Endothelial cell of umbilical vein (primary cell): ENCODE measurements around the gene PRRC2B. TPM values are rescaled to one million over a fixed set of nuclear protein-coding genes. Genes with fewer than 3 reads are reported as not detected.

Experiments used
- BruUV-seq: library from RNA; stranded (reverse); fragments of 400-500 nt; replicated peaks from 2 replicates; lab custom pipeline; 2021; lab: Mats Ljungman, UMichigan
- CTCF ChIA-PET: fragments of 300-600, 350-600 bp; sonication (Branson Sonifier 250); formaldehyde crosslinking; loops from one replicate; lab custom pipeline; 2021; ENCODE audit warnings: antibody characterized with exemption, inconsistent platforms; lab: Charles Lee
- POLR2A ChIA-PET: fragments of 300-600, 350-600 bp; sonication (Branson Sonifier 250); formaldehyde crosslinking; loops from one replicate; lab custom pipeline; 2021; ENCODE audit warnings: antibody characterized with exemption, inconsistent platforms; lab: Charles Lee
- DNase-seq: peaks from one replicate; pipeline ENCODE4 v3.0.0-alpha.2; 2011; ENCODE audit warnings: low read depth, low spot score
- FAIRE-seq: peaks from 2 replicates; lab custom pipeline; 2011; peaks lifted over from hg19 to GRCh38; lab: Jason Lieb, UNC
- H2AFZ ChIP-seq: 2 replicates; pipeline ENCODE4 v1.6.0; 2012; ENCODE audit warnings: low read depth, low read length, control low read depth, inconsistent platforms
- H3K27ac ChIP-seq: 2 replicates; pipeline ENCODE4 v1.5.1; 2011; ENCODE audit warnings: low read depth, mild to moderate bottlenecking, control low read depth, low read length, moderate library complexity; ENCODE audit not compliant: insufficient read depth
- H3K27me3 ChIP-seq, 2 experiments: 2 replicates each; pipeline versions ENCODE4 v1.6.0 to v1.6.1; 2011; ENCODE audit warnings: low read length in 2 of 2, mixed read lengths in 1 of 2; ENCODE audit not compliant: control insufficient read depth in 2 of 2, insufficient read depth in 2 of 2
- H3K36me3 ChIP-seq, 2 experiments: 2 replicates in 1 of 2; 3 replicates in 1 of 2; pipeline ENCODE4 v1.5.1; 2011; ENCODE audit warnings: low read length in 2 of 2, mild to moderate bottlenecking in 1 of 2, moderate library complexity in 1 of 2; ENCODE audit not compliant: control insufficient read depth in 2 of 2, insufficient read depth in 2 of 2; ENCODE audit errors: extremely low read depth in 1 of 2
- H3K4me1 ChIP-seq: 3 replicates; pipeline ENCODE4 v1.5.1; 2011; ENCODE audit warnings: mild to moderate bottlenecking, low read length; ENCODE audit not compliant: control insufficient read depth, insufficient read depth; ENCODE audit errors: extremely low read depth
- H3K4me2 ChIP-seq: 2 replicates; pipeline ENCODE4 v1.6.1; 2011; ENCODE audit warnings: low read length, control low read depth, mixed read lengths; ENCODE audit not compliant: insufficient read depth
- H3K4me3 ChIP-seq, 3 experiments: fragments of 200-600 bp in 1 of 3; sonication (generic), shearing (Covaris generic) in 1 of 3; replicated peaks in 1 of 3; 2 replicates each; pipeline ENCODE4 v1.5.1; 2011 to 2016; ENCODE audit warnings: control low read depth in 3 of 3, low read length in 3 of 3, mild to moderate bottlenecking in 2 of 3, inconsistent platforms in 1 of 3, low read depth in 1 of 3, moderate library complexity in 1 of 3; ENCODE audit not compliant: insufficient read depth in 1 of 3
- H3K79me2 ChIP-seq: 2 replicates; pipeline ENCODE4 v1.6.0; 2012; ENCODE audit warnings: low read length, inconsistent platforms; ENCODE audit not compliant: control insufficient read depth, insufficient read depth
- H3K9ac ChIP-seq: replicated peaks from 2 replicates; pipeline ENCODE3; 2011; ENCODE audit warnings: low read length, control low read depth; ENCODE audit not compliant: insufficient read depth; ENCODE audit errors: extremely low read depth
- H3K9me1 ChIP-seq: replicated peaks from 3 replicates; pipeline ENCODE4 v1.6.0; 2011; ENCODE audit warnings: mild to moderate bottlenecking, low read length; ENCODE audit not compliant: control insufficient read depth, insufficient read depth; ENCODE audit errors: extremely low read depth
- H3K9me3 ChIP-seq: replicated peaks from 2 replicates; pipeline ENCODE4 v1.5.1; 2012; ENCODE audit warnings: low read length, inconsistent platforms; ENCODE audit not compliant: control insufficient read depth, insufficient read depth
- H4K20me1 ChIP-seq: replicated peaks from 2 replicates; pipeline ENCODE3; 2011; ENCODE audit warnings: mild to moderate bottlenecking, low read length; ENCODE audit not compliant: control insufficient read depth, insufficient read depth; ENCODE audit errors: extremely low read depth
- EZH2 ChIP-seq: IDR thresholded peaks from 2 replicates; pipeline ENCODE4 v1.6.1; 2012; ENCODE audit warnings: borderline replicate concordance, low read depth, mild to moderate bottlenecking, moderate library complexity, low read length, inconsistent platforms; ENCODE audit not compliant: severe bottlenecking
- FOS ChIP-seq: IDR thresholded peaks from 2 replicates; pipeline ENCODE4 v1.6.1; 2011; ENCODE audit warnings: mild to moderate bottlenecking, low read length, moderate library complexity, borderline replicate concordance; ENCODE audit not compliant: insufficient read depth
- GATA2 ChIP-seq: IDR thresholded peaks from 2 replicates; pipeline ENCODE4 v1.7.0; 2011; ENCODE audit warnings: low read depth, mild to moderate bottlenecking, moderate library complexity, mixed read lengths, low read length; ENCODE audit not compliant: insufficient read length, insufficient read depth
- JUN ChIP-seq: IDR thresholded peaks from 2 replicates; pipeline ENCODE4 v1.6.1; 2011; ENCODE audit warnings: borderline replicate concordance, low read depth; ENCODE audit not compliant: insufficient read length, insufficient read depth
- MYC ChIP-seq: IDR thresholded peaks from one replicate; pipeline ENCODE4 v1.6.1; 2011; ENCODE audit warnings: mild to moderate bottlenecking, low read depth, low read length
- POLR2A ChIP-seq: IDR thresholded peaks from 2 replicates; pipeline ENCODE4 v1.6.1; 2012; ENCODE audit warnings: low read depth, mild to moderate bottlenecking, control low read depth, low read length
- POLR2AphosphoS5 ChIP-seq: IDR thresholded peaks from 2 replicates; pipeline ENCODE4 v1.6.1; 2012; ENCODE audit warnings: low read depth, mild to moderate bottlenecking, control low read depth, low read length, moderate library complexity; ENCODE audit not compliant: insufficient read depth
- dilution Hi-C: fragments of 300-500 bp; cut with MboI; formaldehyde crosslinking; loops from one replicate; pipeline ENCODE4 v1.15.0; 2019; ENCODE audit warnings: low sequenced_read_pairs; ENCODE audit not compliant: extremely low pct_ligation_motif_present
- intact Hi-C: fragments of 100-400 bp; cut with micrococcal nuclease; formaldehyde crosslinking; loops from one replicate; pipeline ENCODE4 v1.10.0; 2022
- polyA plus RNA-seq, 4 experiments: library from polyadenylated mRNA; depleted of rRNA in 3 of 4; stranded (reverse) in 3 of 4; unstranded in 1 of 4; fragments of >200 nt; gene quantifications; 2 replicates each; pipeline versions ENCODE4 v1.2.1 to v1.2.3, GENCODE V29; 2011 to 2012; ENCODE audit warnings: missing spikeins in 1 of 4
- total RNA-seq: library from RNA; stranded (reverse); gene quantifications from 2 replicates; pipeline ENCODE4 v1.2.3, GENCODE V29; 2021
- TF ChIP-seq, protein P1 (sequence below), 2 donors: IDR thresholded peaks; 1 replicate in 1 of 2; 2 replicates in 1 of 2; pipeline ENCODE4 v1.5.1; 2011; ENCODE audit warnings: low read length in 2 of 2, mild to moderate bottlenecking in 2 of 2, moderate library complexity in 2 of 2, control low read depth in 1 of 2, inconsistent platforms in 1 of 2, low read depth in 1 of 2; ENCODE audit not compliant: insufficient read depth in 1 of 2; ENCODE audit errors: extremely low read depth in 1 of 2
- TF ChIP-seq, protein P2 (sequence below): IDR thresholded peaks from 2 replicates; pipeline ENCODE4 v1.6.1; 2011; ENCODE audit not compliant: insufficient read depth, insufficient read length

Gene PRRC2B
- total and polyA plus RNA-seq, 2 donors (not counting 3 experiments of a cell fraction or from before 2014, with no cell fraction given): 35.6 to 256 TPM

DNA sequence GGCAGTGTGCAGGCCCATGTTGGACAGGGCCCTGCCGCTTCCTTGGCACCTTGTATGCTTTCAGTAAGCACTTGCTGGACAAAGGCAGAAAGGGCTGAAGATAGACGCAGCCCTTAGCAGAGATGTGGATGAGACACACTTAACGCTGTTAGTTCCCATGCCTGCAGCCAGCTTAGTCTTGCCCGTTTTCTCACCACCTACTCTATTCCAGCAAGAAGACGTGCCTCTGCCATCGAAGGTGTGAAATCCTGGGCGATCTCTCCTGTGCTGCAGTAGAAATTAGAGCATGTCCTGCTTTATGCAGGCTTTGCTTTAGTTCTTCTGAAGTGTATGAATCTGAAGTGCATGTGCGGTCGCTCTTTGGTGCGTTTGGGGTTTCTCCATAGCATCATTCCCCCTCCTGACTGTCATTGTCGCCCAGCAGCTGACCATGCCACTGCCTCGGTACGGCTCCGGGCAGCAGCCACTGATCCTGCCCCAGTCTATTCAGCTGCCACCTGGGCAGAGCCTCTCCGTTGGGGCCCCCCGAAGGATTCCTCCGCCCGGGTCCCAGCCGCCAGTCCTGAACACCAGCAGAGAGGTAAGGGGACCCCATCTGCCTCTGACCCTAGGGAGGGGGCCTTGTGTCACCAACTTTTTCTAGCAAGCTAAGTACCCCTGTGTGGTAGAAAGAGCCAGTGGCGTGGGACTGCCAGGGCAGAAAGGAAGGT, 97.3 kb downstream of the PRRC2B start:
- ChIA-PET CTCF (no interaction called here), POLR2A (no interaction called here)
- Histone ChIP-seq H3K9me1 (no peaks in the 10 kb centered on the region), H3K4me2 (no peak overlapping the region), H3K9me3 (no peaks in the 10 kb centered on the region), H3K4me3 (no peak overlapping the region), H3K79me2 (no peaks in the 10 kb centered on the region), H2AFZ (no peak overlapping the region), H3K36me3 (peaks cover 40 to 91% of the 10 kb centered on the region in 2 experiments), H3K4me1 (no peaks in the 10 kb centered on the region), H4K20me1 (no peaks in the 10 kb centered on the region), H3K9ac (no peak overlapping the region), H3K27me3 (no peaks in the 10 kb centered on the region), H3K27ac (no peak overlapping the region)
- no TSS peak for BruUV-seq
- TF ChIP-seq MYC (no peak), EZH2 (no peak), JUN (no peak), GATA2 (no peak), FOS (no peak), POLR2A (no peak), POLR2AphosphoS5 (no peak)
- TF ChIP-seq, protein P1, sequence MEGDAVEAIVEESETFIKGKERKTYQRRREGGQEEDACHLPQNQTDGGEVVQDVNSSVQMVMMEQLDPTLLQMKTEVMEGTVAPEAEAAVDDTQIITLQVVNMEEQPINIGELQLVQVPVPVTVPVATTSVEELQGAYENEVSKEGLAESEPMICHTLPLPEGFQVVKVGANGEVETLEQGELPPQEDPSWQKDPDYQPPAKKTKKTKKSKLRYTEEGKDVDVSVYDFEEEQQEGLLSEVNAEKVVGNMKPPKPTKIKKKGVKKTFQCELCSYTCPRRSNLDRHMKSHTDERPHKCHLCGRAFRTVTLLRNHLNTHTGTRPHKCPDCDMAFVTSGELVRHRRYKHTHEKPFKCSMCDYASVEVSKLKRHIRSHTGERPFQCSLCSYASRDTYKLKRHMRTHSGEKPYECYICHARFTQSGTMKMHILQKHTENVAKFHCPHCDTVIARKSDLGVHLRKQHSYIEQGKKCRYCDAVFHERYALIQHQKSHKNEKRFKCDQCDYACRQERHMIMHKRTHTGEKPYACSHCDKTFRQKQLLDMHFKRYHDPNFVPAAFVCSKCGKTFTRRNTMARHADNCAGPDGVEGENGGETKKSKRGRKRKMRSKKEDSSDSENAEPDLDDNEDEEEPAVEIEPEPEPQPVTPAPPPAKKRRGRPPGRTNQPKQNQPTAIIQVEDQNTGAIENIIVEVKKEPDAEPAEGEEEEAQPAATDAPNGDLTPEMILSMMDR (IDR thresholded peaks at IDR 0.05; ENCODE audit: extremely low read depth in 1 of 2, insufficient read depth in 1 of 2, low read depth in 1 of 2, low read length in 2 of 2): no peak
- TF ChIP-seq, protein P2, sequence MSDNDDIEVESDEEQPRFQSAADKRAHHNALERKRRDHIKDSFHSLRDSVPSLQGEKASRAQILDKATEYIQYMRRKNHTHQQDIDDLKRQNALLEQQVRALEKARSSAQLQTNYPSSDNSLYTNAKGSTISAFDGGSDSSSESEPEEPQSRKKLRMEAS: no peak
- FAIRE-seq (no peak), DNase-seq (no peak)
- dilution Hi-C loops (no loop called here), intact Hi-C loops (no loop called here)
